ENCODE measurements around the gene MLIP. TPM values are rescaled to one million over a fixed set of nuclear protein-coding genes. Genes with fewer than 3 reads are reported as not detected.
A peak's percentile ranks its signal among the peaks of the same experiment; 100 is the strongest.
"Not testable (repeated sequence)": the region's sequence is repeated elsewhere in the genome, so short reads cannot be mapped to it uniquely, and the experiment has no call there.

The MLIP gene
- total and polyA plus RNA-seq, 2 of the 8 experiments (the other 6 are each of a cell fraction or from before 2014, with no cell fraction given) = not detected

DNA sequence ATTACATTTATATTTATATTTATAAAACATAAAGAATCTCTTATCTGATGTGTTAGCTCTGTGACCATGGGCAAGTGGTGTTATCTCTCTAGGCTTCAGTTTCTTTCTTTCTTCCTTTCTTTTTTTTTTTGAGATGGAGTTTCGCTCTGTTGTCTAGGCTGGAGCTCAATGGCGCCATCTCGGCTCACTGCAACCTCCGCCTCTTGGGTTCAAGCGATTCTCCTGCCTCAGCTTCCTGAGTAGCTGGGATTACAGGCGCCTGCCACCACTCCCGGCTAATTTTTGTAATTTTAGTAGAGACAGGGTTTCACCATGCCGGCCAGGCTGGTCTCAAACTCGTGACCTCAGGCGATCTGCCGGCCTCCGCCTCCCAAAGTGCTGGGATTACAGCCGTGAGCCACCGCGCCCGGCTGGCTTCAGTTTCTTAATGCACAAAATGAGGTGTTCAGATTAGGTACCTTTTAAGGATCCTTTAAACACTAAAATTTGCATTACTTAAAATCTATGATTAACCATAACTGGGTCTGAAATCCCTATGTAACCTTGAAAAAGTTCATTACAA, 92.3 kb downstream of the MLIP start:
- H2BK20ac ChIP-seq (ENCODE audit: low read length); FAIRE-seq; H3K23ac ChIP-seq (ENCODE audit: insufficient read length); H4K8ac ChIP-seq (ENCODE audit: extremely low read depth, insufficient read depth, low read length); H2BK5ac ChIP-seq (ENCODE audit: low read depth, low read length); H3K14ac ChIP-seq (ENCODE audit: insufficient read length); H3K18ac ChIP-seq (ENCODE audit: extremely low read depth, low read length); H4K5ac ChIP-seq (ENCODE audit: insufficient read length, low read depth, low read length); H3K23me2 ChIP-seq (ENCODE audit: low read depth, low read length); H2BK120ac ChIP-seq (replicated peaks; ENCODE audit: low read depth, low read length); H3K27ac ChIP-seq (ENCODE audit: low read depth, low read length); H3K4ac ChIP-seq (replicated peaks; ENCODE audit: insufficient read length, low read depth, low read length); H3K4me3 ChIP-seq (ENCODE audit: extremely low read depth in 1 of 4, insufficient read depth in 2 of 4, low read depth in 3 of 4, low read length in 4 of 4); H3K79me2 ChIP-seq (ENCODE audit: control insufficient read depth in 1 of 2, insufficient read depth in 2 of 2, low read length in 2 of 2); H2BK15ac ChIP-seq (ENCODE audit: low read length); H2AK5ac ChIP-seq (ENCODE audit: low read depth, low read length); H3K27me3 ChIP-seq (replicated peaks in 1 of 4; ENCODE audit: control insufficient read depth in 3 of 4, extremely low read depth in 1 of 4, insufficient read depth in 3 of 4, low read length in 3 of 4); H3K79me1 ChIP-seq (ENCODE audit: low read depth, low read length); H3K4me1 ChIP-seq (replicated peaks in 1 of 4; ENCODE audit: control insufficient read depth in 3 of 4, insufficient read depth in 4 of 4, low read length in 3 of 4); POLR2A ChIA-PET (ENCODE audit: partially characterized antibody); H3K56ac ChIP-seq (replicated peaks; ENCODE audit: insufficient read length, low read depth, low read length); H2BK12ac ChIP-seq (ENCODE audit: low read depth, low read length); H4K20me1 ChIP-seq (replicated peaks in 1 of 2; ENCODE audit: control insufficient read depth in 1 of 2, insufficient read depth in 2 of 2, low read length in 2 of 2); H4K91ac ChIP-seq (replicated peaks; ENCODE audit: insufficient read length, low read length); H3K4me2 ChIP-seq (ENCODE audit: insufficient read depth in 1 of 2, low read depth in 2 of 2, low read length in 2 of 2); H3K36me3 ChIP-seq (ENCODE audit: control insufficient read depth in 2 of 4, insufficient read depth in 4 of 4, low read length in 3 of 4); H3K9ac ChIP-seq (replicated peaks in 1 of 4; ENCODE audit: extremely low read depth in 1 of 4, low read depth in 3 of 4, low read length in 3 of 4); H3K9me3 ChIP-seq (ENCODE audit: insufficient read depth in 2 of 2, low read depth in 1 of 2, low read length in 1 of 2); H2AFZ ChIP-seq (ENCODE audit: low read length): not testable (repeated sequence)
- CTCF ChIA-PET (ENCODE audit: partially characterized antibody) = interaction anchor here (0.6 to 1.3 kb wide), 6 partner anchors 10 to 207 kb away, joined by 3 to 6 read pairs (median 3); no protein-coding TSS in a partner anchor
- peak in 1 of 2 experiments; percentile 50 for DNase-seq (ENCODE audit: low read depth in 1 of 2, low spot score in 2 of 2)
- 86% methylated on average over 14 of the region's 16 CpGs; no CpG with 5 or more reads in 1 of the 2 experiments for WGBS, 2 experiments (ENCODE audit: extremely low coverage in 1 of 2, insufficient coverage in 1 of 2, insufficient read length in 1 of 2, insufficient replicate concordance in 2 of 2, low coverage in 1 of 2, low lambda C conversion rate in 2 of 2, missing lambda C conversion rate in 1 of 2)
- TF ChIP-seq RAD21 (IDR thresholded peaks at IDR 0.05 in 1 of 2, conservative IDR thresholded peaks at IDR 0.05 in 1 of 2; ENCODE audit: low read depth in 2 of 2, low read length in 2 of 2) = peak; percentile 13 to 15; a peak in 2 of 4 replicates
- TF ChIP-seq, protein P1, sequence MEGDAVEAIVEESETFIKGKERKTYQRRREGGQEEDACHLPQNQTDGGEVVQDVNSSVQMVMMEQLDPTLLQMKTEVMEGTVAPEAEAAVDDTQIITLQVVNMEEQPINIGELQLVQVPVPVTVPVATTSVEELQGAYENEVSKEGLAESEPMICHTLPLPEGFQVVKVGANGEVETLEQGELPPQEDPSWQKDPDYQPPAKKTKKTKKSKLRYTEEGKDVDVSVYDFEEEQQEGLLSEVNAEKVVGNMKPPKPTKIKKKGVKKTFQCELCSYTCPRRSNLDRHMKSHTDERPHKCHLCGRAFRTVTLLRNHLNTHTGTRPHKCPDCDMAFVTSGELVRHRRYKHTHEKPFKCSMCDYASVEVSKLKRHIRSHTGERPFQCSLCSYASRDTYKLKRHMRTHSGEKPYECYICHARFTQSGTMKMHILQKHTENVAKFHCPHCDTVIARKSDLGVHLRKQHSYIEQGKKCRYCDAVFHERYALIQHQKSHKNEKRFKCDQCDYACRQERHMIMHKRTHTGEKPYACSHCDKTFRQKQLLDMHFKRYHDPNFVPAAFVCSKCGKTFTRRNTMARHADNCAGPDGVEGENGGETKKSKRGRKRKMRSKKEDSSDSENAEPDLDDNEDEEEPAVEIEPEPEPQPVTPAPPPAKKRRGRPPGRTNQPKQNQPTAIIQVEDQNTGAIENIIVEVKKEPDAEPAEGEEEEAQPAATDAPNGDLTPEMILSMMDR (IDR thresholded peaks at IDR 0.05; ENCODE audit: control extremely low read depth in 1 of 3, insufficient read depth in 1 of 3, low read depth in 1 of 3, low read length in 3 of 3) = peak in 1 of 3 experiments; percentile 6; a peak in 2 of 4 replicates
